SJCRH30 (cell line): Measurements from ENCODE around the gene PFKM. TPM values are rescaled to one million over a fixed set of nuclear protein-coding genes. Genes with fewer than 3 reads are reported as not detected.

ENCODE experiments used
- DNase-seq, 2 experiments: peaks; one replicate each; pipeline ENCODE4 v3.0.0-alpha.2; 2015 to 2020
- H3K27ac ChIP-seq: fragments of 250-450 bp; sonication (Bioruptor Pico); 2 replicates; pipeline ENCODE4 v1.5.1; 2020; ENCODE audit warnings: mild to moderate bottlenecking, moderate library complexity
- H3K27me3 ChIP-seq: fragments of 250-450 bp; sonication (Bioruptor Pico); 2 replicates; pipeline ENCODE4 v1.5.1; 2020; ENCODE audit warnings: mild to moderate bottlenecking, moderate library complexity
- H3K36me3 ChIP-seq: fragments of 250-450 bp; sonication (Bioruptor Pico); 2 replicates; pipeline ENCODE4 v1.5.1; 2020; ENCODE audit warnings: mild to moderate bottlenecking, moderate library complexity
- H3K4me1 ChIP-seq: fragments of 250-450 bp; sonication (Bioruptor Pico); 2 replicates; pipeline ENCODE4 v1.5.1; 2020; ENCODE audit warnings: mild to moderate bottlenecking, moderate library complexity
- H3K4me3 ChIP-seq: fragments of 250-450 bp; sonication (Bioruptor Pico); 2 replicates; pipeline ENCODE4 v1.5.1; 2020; ENCODE audit warnings: mild to moderate bottlenecking, moderate library complexity
- H3K9me3 ChIP-seq: fragments of 250-450 bp; sonication (Bioruptor Pico); replicated peaks from 2 replicates; pipeline ENCODE4 v1.5.1; 2020; ENCODE audit warnings: mild to moderate bottlenecking, moderate library complexity
- total RNA-seq: library from RNA; depleted of rRNA; stranded (reverse); fragments of >200 nt; shearing (Covaris generic); gene quantifications from 2 replicates; pipeline ENCODE4 v1.2.3, GENCODE V29; 2014

The PFKM gene
- total RNA-seq, 1 experiment from 2014 or later, result 69.3 TPM

DNA sequence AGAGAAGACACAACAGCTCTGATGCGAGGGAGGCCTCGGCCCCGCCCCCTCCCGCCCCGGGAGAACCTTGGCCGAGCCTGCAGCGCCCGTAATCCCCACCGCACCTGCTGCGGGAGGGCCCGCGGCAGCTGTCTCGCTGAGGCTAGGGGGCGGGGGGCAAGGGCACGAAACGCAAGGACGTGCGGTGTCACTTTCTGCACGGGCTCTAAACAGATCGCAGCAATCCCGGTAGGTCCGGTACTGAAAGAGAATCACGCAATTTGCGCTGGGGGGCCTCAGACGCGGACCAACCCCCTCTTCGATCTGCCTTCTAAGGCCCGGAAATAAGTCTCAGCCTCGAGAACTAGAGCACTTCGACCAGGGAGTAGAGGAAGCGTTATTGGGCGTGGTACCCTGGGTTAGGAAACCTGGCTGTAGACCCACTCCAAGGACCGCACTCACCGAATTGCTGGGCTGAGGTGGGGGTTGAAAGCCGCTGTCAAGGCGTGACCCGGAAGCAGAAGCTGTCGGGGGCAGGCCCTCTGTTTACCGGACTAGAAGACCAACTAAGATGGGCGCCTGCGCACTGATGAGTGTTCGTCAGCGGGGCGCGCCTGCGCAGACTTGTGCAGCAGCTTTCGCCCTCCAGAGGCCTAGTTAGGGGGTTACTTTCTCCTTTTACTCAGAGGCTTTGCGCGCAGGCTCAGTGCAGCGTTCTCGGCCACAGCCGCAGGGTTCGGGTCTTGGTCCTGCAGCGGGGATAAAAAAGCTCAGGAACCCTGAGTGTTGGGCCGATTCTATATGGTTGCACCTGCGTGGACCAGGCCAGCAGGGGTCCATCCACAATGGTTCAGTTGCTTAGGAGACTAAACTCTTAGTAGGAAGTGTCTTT, 38.1 kb downstream of the PFKM start, which contains the start of gene ASB8:
ASB8 (minus strand) TSS at position 498 of the 871 bp plus-strand sequence. CDS start 4,019 bp downstream, outside the sequence.
- H3K36me3 ChIP-seq, result peaks cover 6% of the 10 kb centered on the region; the same call in 1 of the 2 replicates
- no peaks in the 10 kb centered on the region for H3K27me3 ChIP-seq
- peaks cover 7% of the 10 kb centered on the region for H3K4me1 ChIP-seq
- DNase-seq, result peak; percentile 99
- peak within 1 kb of the TSS; percentile 93 for H3K27ac ChIP-seq
- peak within 1 kb of the TSS; percentile 91 for H3K4me3 ChIP-seq
- no peaks in the 10 kb centered on the region for H3K9me3 ChIP-seq

GRCh38 chr12:48157889-48158370, 38.8 kb downstream of the PFKM start:
- H3K36me3 ChIP-seq, result peaks cover 4% of the 10 kb centered on the region; the same call in 1 of the 2 replicates
- H3K9me3 ChIP-seq, result no peaks in the 10 kb centered on the region
- H3K27me3 ChIP-seq, result no peaks in the 10 kb centered on the region
- peak overlapping the region; percentile 93 for H3K27ac ChIP-seq
- peaks cover 7% of the 10 kb centered on the region for H3K4me1 ChIP-seq
- peak in 1 of 2 experiments; percentile 10 for DNase-seq
- peak overlapping the region; percentile 91 for H3K4me3 ChIP-seq

- H3K4me1 ChIP-seq, result peaks cover 7% of the 10 kb centered on the region
- no peaks in the 10 kb centered on the region for H3K27me3 ChIP-seq
- no peak overlapping the region for H3K4me3 ChIP-seq
- no peaks in the 10 kb centered on the region for H3K36me3 ChIP-seq
- H3K27ac ChIP-seq, result no peak overlapping the region
- no peak for DNase-seq
- H3K9me3 ChIP-seq, result no peaks in the 10 kb centered on the region
Observed at GRCh38 chr12:48160046-48160445, 40.9 kb downstream of the PFKM start.

DNA sequence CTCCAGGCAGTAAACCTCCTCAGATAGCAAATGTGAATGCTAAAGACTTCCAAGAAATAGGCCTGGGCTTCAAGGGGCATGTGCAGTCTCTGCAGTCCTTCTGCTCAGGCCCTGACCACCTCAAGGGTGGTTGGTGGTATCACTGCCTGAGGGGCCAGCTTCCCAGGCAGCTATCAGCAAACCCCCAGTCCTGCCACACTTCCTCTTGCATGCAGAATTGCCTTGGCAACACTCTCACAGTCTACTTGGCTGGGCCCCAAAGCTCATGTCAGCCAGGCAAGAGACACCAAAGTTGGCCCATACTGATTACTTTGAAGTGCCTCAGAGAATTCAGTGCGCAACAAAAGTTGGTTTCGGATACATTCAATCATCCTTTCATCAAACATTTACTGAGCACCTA, 41.6 kb downstream of the PFKM start:
- H3K27me3 ChIP-seq, result no peaks in the 10 kb centered on the region

GRCh38 chr12:48163150-48163747, 44.1 kb downstream of the PFKM start:
- Histone ChIP-seq H3K4me1 (no peaks in the 10 kb centered on the region), H3K27ac (no peak overlapping the region), H3K4me3 (no peak overlapping the region), H3K9me3 (no peaks in the 10 kb centered on the region), H3K27me3 (no peaks in the 10 kb centered on the region), H3K36me3 (no peaks in the 10 kb centered on the region)
- DNase-seq, result no peak

More for the DNA sequence above, 41.6 kb downstream of the PFKM start:
- Histone ChIP-seq H3K4me1 (peaks cover 7% of the 10 kb centered on the region), H3K36me3 (no peaks in the 10 kb centered on the region), H3K4me3 (no peak overlapping the region), H3K9me3 (no peaks in the 10 kb centered on the region), H3K27ac (no peak overlapping the region)
- no peak for DNase-seq

GRCh38 chr12:48164451-48164850, 45.3 kb downstream of the PFKM start:
- Histone ChIP-seq H3K27ac (no peak overlapping the region), H3K9me3 (no peaks in the 10 kb centered on the region), H3K36me3 (no peaks in the 10 kb centered on the region), H3K4me3 (no peak overlapping the region), H3K27me3 (no peaks in the 10 kb centered on the region), H3K4me1 (no peaks in the 10 kb centered on the region)
- no peak for DNase-seq

- Histone ChIP-seq H3K4me1 (no peaks in the 10 kb centered on the region), H3K27me3 (no peaks in the 10 kb centered on the region), H3K36me3 (no peaks in the 10 kb centered on the region), H3K9me3 (no peaks in the 10 kb centered on the region), H3K4me3 (no peak overlapping the region), H3K27ac (no peak overlapping the region)
- DNase-seq, result peak; percentile 40 to 78
Observed at GRCh38 chr12:48165089-48165981, 46.2 kb downstream of the PFKM start.

- no peaks in the 10 kb centered on the region for H3K27me3 ChIP-seq
- no peaks in the 10 kb centered on the region for H3K36me3 ChIP-seq
- H3K27ac ChIP-seq, result no peak overlapping the region
- H3K4me1 ChIP-seq, result no peaks in the 10 kb centered on the region
- no peak for DNase-seq
- H3K9me3 ChIP-seq, result no peaks in the 10 kb centered on the region
- H3K4me3 ChIP-seq, result no peak overlapping the region
Observed at GRCh38 chr12:48169011-48169410, 49.8 kb downstream of the PFKM start.

- Histone ChIP-seq H3K36me3 (no peaks in the 10 kb centered on the region), H3K27ac (no peak overlapping the region), H3K9me3 (no peaks in the 10 kb centered on the region), H3K4me3 (no peak overlapping the region), H3K4me1 (no peaks in the 10 kb centered on the region), H3K27me3 (peaks cover 14% of the 10 kb centered on the region; the same call in 1 of the 2 replicates)
- no peak for DNase-seq
Observed at GRCh38 chr12:48175613-48176416, 56.7 kb downstream of the PFKM start.

- no peak for DNase-seq
- no peaks in the 10 kb centered on the region for H3K36me3 ChIP-seq
- H3K4me3 ChIP-seq, result no peak overlapping the region
- no peaks in the 10 kb centered on the region for H3K4me1 ChIP-seq
- no peaks in the 10 kb centered on the region for H3K9me3 ChIP-seq
- H3K27me3 ChIP-seq, result peaks cover 14% of the 10 kb centered on the region; the same call in 1 of the 2 replicates
- no peak overlapping the region for H3K27ac ChIP-seq
Observed at GRCh38 chr12:48176417-48176751, 57.2 kb downstream of the PFKM start.

GRCh38 chr12:48177982-48178381, 58.8 kb downstream of the PFKM start:
- no peak overlapping the region for H3K4me3 ChIP-seq

DNA sequence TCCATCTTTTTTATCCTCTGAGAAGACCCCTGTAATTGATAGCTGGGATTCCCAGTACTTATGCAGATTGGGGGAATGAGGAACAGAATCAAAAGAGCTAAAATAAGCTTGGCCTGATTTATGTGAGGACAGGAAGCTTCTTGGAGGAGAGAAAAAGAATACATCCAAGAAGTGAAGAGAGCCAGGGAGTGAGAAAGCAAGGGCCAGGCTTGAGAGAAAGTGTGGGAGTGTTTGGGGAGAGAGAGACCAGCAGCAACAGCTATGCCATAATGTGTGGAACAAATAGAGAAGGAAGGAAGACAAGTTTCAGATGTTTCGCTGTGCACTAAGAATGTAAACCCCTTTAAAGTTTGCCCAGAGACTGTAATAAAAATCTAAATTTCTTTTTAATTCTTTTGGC, 60.3 kb downstream of the PFKM start:
- peaks cover 3% of the 10 kb centered on the region for H3K4me1 ChIP-seq
- no peak overlapping the region for H3K4me3 ChIP-seq
- H3K27me3 ChIP-seq, result peaks cover 18% of the 10 kb centered on the region; the same call in 1 of the 2 replicates
- no peaks in the 10 kb centered on the region for H3K36me3 ChIP-seq
- no peak for DNase-seq
- no peaks in the 10 kb centered on the region for H3K9me3 ChIP-seq
- H3K27ac ChIP-seq, result no peak overlapping the region

More at GRCh38 chr12:48177982-48178381, 58.8 kb downstream of the PFKM start:
- H3K36me3 ChIP-seq, result no peaks in the 10 kb centered on the region
- DNase-seq, result no peak
- no peaks in the 10 kb centered on the region; the same call in 1 of the 2 replicates for H3K4me1 ChIP-seq
- H3K9me3 ChIP-seq, result no peaks in the 10 kb centered on the region
- peaks cover 14% of the 10 kb centered on the region; the same call in 1 of the 2 replicates for H3K27me3 ChIP-seq
- H3K27ac ChIP-seq, result no peak overlapping the region

GRCh38 chr12:48180424-48180823, 61.3 kb downstream of the PFKM start:
- no peaks in the 10 kb centered on the region for H3K36me3 ChIP-seq
- no peak overlapping the region for H3K27ac ChIP-seq
- peaks cover 20% of the 10 kb centered on the region; the same call in 1 of the 2 replicates for H3K27me3 ChIP-seq
- DNase-seq, result no peak
- H3K9me3 ChIP-seq, result no peaks in the 10 kb centered on the region
- peaks cover 9% of the 10 kb centered on the region for H3K4me1 ChIP-seq
- H3K4me3 ChIP-seq, result no peak overlapping the region
